NCI-H526 (cell line): Measurements from ENCODE around the gene PACC1.
"Not testable (repeated sequence)": the region's sequence is repeated elsewhere in the genome, so short reads cannot be mapped to it uniquely, and the experiment has no call there.

Source experiments
- DNase-seq, 2 experiments: peaks; one replicate each; lab custom pipeline; 2025; lab: John Stamatoyannopoulos, UW

Gene PACC1

DNA sequence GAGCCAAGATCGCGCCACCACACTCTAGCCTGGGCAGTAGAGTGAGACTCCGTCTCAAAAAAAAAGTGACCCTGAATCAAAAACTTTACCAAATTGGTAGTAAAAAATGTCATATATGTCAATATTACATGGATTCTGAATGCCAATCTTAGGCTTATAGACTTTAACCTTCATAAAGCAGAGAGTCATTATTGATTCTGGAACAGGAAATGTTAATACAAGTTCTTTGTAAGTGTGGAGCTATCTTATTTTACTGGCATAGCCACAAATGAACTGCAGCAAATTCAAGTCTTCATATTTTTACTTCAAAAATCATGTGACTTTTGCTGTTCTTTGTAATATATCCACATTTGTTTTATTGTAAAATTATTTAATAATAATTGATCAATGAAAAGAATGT is 88.1 kb downstream of the PACC1 start:
- DNase-seq: no peak

DNA sequence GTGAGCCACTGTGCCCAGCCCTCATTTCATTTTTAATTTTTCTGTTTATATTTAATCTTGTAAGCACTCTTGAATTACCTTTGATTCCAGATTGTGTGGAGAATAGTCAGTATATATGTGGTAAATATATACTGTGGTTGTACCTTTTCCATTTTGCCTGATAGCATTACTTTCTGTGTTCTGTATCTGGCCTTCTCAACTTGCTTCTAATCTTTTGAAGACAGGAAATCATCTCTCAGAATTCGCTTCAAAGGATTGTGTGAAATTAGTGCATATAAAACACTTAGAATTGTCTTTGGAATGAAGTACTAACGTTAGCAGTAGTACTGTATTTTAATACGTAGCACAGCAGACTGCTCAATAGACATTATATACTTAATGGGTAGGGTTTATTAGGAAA is 91.6 kb downstream of the PACC1 start:
- no peak for DNase-seq

DNA sequence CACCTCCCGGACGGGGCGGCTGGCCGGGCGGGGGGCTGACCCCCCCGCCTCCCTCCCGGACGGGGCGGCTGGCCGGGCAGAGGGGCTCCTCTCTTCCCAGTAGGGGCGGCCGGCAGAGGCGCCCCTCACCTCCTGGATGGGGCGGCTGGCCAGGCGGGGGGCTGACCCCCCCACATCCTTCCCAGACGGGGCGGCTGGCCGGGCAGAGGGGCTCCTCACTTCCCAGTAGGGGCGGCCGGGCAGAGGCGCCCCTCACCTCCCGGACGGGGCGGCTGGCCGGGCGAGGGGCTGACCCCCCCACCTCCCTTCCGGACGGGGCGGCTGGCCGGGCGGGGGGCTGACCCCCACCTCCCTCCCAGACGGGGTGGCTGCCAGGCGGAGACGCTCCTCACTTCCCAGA is 93.7 kb downstream of the PACC1 start:
- DNase-seq: not testable (repeated sequence)

DNA sequence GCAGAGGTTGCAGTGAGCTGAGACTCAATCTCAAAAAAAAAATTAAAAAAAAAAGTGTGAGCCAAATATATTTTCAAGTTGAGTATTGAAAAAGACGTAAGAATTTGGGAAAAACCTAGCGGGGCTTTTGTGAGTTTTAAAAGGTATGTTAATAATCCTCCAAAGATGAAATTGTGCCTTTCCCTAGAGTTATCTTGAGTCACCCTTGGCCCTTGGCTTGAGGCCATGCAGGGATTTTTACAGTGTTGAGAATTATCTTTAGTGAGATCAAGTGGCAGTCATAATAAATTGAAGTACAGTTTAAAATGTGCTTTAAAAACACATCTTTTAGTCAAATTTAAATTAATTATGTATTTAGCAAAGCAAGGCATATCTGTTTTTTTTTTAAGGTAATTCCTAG is 96.8 kb downstream of the PACC1 start:
- DNase-seq: no peak

DNA sequence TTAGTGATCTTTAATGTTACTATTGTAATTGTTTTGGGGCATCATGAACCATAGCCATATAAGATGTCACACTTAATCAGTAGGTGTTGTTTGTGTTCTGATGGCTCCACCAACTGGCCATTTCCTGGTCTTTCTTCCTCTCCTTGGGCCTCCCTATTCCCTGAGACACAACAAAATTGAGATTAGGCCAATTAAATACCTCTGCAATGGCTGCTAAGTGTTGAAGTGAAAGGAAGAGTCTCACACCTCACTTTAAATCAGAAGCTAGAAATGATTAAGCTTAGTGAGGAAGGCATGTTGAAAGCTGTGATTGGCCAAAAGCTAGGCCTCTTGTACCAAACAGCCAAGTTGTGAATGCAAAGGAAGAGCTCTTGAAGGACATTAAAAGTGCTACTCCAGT is 98.8 kb downstream of the PACC1 start:
- DNase-seq: peak in 1 of 2 experiments; percentile 1

DNA sequence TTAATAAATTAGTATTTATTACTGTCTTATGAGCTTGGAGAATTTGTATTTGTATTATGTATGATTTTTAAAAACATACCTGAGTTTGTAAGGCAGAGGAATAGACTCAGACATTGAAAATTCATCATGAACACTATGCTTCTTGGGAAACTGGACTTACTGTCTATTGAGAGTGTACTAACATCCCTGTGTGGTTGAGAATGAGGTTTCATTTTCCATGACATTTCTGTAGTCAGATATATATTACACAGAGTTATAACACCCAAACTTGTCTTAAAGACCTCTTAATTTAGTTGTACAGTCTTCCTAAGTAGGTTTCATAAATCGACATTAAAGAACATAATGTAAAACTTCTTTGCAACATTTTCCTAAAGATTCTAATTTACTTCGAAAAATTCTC is 99.5 kb downstream of the PACC1 start:
- no peak for DNase-seq
